NCI-H69 (cell line): Measurements from ENCODE around the gene ZNF408.
"Not testable (repeated sequence)": the region's sequence is repeated elsewhere in the genome, so short reads cannot be mapped to it uniquely, and the experiment has no call there.

Experiments used
- DNase-seq: peaks from one replicate; lab custom pipeline; 2025; lab: John Stamatoyannopoulos, UW

The ZNF408 gene

DNA sequence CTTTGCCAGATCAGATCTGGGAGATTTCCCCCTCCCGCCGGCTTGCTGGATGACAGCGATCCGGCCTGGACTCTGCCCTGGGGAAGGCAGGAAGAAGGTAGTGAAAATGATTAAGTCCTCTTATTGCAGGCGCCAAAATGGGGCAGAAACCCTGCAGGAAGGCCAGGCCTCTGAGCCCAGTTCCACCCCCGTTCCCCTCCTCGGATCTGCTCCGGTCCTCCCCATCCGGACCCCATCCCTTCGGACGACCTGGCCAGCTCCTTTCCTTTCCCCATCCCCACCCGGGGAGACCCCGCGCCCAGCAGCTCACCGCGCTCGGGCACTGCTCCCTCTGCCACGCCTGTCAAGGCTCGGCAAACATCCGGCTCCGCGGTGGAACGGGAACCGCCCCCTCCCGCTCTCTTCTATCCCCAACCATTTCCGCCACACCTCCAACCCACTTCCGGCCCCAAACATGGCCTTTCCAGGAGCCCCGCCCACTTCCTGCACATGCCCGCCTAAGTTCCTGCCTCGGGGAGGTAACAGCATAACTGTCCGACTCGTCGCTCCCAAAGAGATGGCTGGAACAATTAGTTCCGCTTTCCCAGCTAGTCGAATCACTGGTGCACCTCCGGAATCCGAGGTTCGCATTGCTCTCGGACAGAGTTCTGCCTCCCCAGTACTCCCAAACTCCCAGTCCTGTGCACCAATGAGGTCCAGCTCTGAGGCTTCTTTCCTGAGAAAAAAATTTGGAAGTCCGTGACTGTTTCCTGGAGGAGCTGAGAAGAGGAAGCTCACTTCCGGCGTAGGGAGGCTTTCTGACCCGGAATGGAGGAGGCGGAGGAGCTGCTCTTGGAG, at the start of gene ZNF408, which contains the start of gene ARHGAP1:
Gene ZNF408 (plus strand): TSS at position 791 of the 837 bp plus-strand sequence. CDS start 17 bp downstream, at position 808.
Gene ARHGAP1 (minus strand): TSS at position 379 of the 837 bp plus-strand sequence. CDS start 4,512 bp downstream, outside the sequence.
- peak; percentile 100 for DNase-seq

DNA sequence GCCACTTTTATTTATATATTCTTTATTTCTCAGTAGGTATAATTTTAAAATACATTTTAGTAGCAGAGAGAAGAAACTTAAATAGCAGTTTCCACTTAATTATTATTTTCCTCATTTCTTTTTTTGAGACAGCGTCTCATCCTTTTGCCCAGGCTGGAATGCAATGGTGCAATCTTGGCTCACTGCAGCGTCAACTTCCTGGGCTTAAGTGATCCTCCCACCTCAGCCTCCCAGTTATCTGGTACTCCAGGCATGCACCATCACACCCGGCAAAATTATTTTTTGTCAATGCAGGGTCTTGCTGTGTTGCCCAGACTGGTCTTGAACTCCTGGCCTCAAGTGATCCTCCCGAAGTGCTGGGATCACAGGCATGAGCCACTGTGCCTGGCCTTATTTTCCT, 45.2 kb upstream of the ZNF408 start:
- DNase-seq = no peak

DNA sequence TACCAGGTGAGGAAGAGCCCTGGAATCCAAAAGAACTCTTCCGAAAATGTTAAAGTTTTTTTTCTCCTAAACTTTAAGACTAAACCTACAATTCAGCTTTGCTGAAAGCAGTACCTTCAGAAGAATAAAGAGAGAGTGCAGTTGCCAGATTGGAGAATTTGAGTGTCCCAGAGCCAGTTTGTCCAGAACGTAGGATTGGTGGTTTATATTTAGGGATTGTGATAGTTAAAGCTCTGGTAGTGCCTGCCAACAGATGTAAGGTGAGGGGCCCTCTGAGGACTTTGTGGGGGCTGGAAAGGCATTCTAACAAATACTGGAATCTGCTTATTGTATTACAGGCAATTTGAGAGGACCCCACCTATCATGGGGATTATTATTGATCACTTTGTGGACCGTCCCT, 43.6 kb upstream of the ZNF408 start:
- no peak for DNase-seq

DNA sequence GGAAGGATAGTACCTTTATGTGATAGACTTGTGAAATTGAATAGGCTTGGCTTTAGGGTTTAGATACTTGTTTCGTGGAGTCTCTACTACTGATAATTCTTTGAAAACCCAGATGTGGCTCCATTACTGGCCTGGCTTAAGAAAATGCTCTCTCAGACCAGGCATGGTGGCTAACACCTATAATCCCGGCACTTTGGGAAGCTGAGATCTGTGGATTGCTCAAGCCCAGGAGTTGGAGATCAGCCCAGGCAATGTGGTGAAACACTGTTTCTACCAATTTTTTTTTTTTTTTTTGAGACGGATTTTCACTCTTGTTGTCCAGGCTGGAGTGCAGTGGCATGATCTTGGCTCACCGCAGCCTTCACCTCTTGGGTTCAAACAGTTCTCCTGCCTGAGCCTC, 42.6 kb upstream of the ZNF408 start:
- no peak for DNase-seq

DNA sequence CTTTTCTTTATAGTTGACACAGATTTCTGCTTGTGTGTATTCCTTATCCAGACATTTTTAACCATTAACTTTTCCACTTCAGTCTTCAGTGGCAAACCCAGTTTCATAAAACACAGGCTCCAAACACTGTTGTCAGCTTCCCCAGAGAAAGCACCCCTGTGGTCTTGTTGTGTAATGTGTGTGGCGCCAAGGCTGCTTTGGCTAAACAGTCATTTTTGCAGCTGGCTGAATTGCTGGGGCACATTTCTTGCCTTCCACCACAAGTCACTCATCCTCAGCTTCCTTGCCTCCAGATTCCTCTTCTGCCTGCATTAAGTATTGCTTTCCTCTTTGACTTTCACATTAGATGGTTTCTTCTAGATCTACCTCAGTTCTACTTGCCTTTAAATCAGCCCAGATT, 40.9 kb upstream of the ZNF408 start:
- no peak for DNase-seq

DNA sequence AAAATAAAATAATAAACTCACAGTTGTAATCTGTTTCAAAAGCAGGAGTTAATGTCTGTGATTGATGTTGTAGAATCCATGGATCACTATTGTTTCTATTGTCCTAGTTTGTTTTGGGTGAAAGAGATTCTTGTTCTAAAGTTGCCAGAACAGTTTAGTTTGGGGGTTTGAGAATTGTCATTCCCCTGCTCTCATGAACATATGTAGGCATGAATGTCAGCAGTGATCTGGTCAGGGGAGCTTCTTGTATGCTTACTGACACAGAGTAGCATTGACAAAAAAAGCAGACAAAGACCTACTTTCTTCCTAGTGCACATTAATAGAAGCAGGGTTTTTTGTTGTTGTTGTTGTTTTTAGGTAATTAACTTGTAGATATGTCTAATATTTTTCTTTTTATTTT, 39.0 kb upstream of the ZNF408 start:
- no peak for DNase-seq

DNA sequence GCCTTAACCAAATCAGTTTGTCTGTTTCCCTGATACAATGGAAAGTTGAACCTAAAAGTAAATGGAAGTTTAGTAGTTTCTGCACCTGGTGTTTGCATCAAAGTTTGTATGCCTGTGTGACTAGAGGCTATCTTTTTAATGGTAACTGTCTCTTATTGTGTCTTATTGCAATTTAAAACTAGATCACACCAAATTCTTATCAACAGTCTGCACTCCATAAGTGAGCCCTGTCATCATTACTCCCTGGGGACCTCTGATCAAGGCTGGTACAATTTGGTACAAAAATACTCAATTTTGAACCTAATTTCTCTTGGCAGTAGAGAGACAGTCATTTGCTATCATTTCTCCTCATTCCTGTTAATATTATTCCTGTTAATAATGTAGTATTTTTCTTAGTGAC, 38.5 kb upstream of the ZNF408 start:
- DNase-seq = no peak

DNA sequence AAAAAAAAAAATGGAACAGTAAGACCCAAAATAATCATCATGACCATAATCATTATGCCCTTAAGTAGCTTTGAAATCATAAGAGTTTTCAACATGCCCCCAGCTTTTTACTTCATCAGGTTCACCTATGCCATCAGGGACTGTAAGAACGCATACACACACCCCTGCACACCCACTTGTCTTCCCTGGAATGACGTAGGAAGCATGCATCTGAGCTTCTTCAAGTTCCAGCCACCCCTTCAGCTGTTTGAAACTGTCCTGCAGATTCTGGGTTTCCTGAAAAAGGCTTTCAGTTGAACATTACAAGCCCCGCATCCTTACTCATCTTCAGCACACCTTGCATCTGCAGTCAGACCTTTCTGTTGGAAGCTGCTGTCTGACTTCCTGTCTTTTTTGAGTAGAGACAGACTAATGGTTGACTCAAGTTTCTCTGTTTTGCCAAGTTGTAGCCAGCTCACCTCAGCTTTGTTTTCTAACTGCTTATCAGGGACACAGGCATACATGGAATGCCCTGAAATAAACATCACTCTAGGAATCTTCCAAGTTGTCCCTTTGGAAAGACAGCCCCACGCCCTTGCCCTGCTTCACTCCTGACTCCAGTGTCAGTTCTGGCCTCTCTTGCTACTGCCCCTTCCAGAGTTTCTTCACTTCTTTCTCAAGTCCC, 37.4 kb upstream of the ZNF408 start:
- DNase-seq = no peak

DNA sequence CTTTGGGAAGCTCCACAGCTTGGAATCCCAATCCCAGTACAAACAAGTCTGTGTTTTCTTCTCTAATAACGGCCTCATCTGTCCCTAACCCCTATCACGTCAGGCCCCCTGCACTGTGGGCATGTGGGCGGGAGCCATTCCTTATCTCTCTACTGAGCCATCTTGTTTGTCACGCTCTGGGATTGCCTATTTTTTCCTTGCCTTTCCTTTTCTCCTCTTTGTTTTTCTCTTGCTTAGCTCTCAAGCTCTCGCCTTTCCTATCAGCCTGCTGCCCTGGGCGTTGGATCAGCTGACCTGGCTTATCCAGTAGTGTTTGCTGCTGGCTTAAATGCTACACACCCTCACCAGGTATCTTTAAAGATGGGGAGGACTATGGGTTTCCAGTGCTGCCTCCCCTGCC, 36.2 kb upstream of the ZNF408 start:
- no peak for DNase-seq

DNA sequence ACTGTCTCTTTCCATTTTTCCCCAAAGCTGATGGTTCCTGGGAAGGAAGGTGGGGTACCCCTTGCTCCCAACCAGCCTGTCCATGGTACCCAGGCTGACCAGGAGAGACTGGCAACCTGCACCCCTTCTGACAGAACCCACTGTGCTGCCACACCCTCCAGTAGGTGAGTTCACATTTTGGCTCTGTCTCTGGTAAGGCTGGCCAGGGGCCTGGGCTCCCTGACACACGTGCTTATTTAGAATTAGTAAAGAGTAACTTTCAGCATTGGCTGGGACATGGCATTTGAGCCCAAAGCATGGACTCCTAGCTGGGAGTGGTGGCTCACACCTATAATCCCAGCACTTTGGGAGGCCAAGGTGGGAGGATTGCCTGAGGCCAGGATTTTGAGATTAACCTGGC, 35.5 kb upstream of the ZNF408 start:
- no peak for DNase-seq

DNA sequence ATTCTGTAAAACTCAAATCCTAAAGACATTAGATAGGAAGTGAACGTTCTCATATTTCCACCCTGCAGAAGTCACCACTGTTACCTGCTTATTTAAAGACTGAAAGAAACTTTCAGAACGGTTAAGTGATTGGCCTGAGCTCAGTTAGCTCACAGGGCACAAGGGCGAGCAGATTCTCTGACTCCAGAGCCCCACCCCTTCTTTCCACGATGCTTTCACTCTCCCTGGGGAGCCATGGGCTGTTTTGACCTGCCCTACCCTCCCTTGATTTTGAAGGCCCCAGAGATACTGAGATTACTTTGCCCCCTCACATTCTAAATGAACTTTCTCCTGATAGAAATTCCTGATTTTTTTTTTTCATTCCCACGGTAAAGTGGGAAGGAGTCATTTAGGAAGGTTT, 34.3 kb upstream of the ZNF408 start:
- DNase-seq = no peak

DNA sequence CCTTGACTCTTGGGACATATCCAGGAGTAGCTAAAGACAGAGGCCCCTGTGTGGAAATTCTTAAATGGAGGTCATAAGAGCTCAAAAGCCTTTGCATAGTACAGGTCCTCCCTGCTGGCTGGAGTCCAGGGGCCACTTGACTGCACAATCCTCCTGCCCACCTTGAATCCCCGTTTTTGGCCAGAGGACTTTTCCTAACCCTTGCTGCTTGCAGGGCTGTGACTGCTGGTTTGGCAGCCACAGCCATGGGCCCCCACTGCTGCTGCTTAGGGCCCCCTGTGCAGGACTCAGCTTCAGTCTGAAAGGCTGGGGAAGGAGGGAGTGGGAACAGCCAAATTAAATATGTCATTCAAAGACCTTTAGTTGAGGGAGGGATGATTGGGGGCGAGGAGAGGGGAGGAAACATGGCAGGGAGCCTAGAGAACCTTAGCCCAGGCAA, 33.8 kb upstream of the ZNF408 start:
- no peak for DNase-seq

DNA sequence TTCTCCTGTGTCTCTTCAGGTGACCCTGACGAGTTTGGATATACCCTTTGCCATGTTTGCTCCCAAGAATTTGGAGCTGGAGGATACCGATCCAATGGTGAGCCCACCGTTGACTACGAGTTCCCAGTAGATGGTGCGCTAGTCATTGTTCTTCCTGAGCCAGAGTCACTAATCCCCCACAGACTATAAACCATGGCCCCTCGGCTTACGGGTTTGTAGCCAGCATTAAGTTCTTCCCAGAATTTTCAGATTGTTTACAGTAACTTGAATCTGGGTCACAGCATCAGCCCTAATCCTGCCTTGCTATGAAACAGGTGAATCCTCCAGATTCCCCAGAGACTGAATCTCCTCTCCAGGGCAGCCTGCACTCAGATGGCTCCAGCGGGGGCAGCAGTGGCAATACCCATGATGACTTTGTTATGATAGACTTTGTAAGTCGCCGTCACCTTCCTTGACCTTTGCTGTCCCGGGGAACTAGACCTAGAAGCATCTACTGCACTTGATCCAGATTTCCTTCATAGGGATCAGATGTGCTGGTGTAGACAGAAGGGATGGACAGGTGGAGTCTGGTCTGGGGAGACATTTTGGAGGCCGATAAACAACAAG, 32.2 kb upstream of the ZNF408 start:
- no peak for DNase-seq

DNA sequence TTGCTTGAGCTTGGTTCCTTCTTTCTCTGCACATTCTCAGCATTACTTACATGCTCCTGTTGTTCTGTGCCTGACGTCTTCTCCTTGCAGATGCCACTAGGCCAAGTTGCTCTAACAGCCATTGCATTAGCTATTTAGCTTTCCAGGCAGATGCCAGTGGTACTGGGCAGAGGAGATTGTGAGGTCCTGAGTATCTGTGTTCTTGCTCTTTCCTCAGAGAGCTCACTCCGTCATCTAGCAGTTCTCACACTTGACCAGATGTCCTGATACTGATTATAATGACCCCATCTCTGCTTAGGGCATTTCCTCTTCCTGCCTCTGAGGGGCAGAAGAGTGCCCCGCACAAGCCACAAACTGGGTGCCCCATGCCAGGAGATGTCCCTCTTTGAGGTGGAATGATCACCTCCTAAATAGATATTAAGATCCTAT, 31.1 kb upstream of the ZNF408 start:
- peak; percentile 55 for DNase-seq

DNA sequence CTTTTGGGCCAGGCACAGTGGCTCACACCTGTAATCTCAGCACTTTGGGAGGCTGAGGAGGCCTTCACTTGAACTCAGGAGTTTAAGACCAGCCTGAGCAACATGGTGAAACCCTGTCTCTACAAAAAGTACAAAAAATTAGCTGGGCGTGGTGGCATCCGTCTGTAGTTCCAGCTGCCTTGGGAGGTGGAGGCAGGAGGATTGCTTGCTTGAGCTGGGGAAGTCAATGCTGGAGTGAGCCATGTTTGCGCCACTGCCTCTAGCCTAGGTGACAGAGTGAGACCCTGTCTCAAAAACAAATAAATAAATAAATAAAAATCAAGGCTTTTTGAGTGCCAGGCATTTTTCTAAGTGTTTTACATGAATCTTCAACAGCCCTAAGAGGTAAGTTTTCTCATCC, 30.3 kb upstream of the ZNF408 start:
- DNase-seq = not testable (repeated sequence)

DNA sequence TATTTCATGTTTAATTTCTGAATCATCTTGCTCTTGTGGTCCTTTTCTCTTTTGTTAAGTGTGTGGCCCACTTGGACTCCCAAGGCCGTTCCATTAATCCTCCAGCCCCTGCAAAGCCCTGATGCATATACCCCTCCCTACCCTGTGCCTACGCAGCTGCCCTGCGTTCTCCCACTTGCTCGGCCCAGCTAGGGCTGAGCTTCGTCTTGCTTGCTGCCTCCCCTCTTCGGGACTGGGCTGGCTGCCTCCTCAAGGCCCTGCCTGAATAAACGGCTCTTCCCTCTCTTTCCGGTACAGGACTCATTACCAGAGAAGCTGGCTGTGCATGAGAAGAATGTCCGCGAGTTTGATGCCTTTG, 28.9 kb upstream of the ZNF408 start:
- no peak for DNase-seq

DNA sequence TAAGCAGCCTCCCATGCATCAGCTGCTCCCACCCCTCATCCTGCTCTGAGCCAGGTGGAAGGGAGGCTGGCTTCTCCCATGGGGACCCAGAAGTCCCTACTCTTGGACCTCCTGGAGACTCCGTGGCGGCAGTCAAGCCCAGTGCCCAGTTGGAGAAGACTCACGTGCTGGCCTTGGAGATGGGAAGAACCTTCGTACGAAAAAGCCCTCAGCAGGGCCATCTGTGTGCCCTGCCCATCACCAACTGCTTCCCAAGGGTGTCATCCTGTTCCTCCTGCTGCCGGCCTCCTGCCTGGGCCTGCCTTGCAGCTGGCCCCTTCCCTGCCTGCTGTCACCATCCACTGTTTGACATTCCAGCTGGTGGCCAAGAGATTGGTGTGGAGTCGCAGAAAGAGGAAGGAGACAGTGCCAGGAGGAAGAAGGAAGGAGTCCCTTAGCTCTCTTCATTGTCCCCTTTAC, 28.4 kb upstream of the ZNF408 start:
- DNase-seq = no peak

DNA sequence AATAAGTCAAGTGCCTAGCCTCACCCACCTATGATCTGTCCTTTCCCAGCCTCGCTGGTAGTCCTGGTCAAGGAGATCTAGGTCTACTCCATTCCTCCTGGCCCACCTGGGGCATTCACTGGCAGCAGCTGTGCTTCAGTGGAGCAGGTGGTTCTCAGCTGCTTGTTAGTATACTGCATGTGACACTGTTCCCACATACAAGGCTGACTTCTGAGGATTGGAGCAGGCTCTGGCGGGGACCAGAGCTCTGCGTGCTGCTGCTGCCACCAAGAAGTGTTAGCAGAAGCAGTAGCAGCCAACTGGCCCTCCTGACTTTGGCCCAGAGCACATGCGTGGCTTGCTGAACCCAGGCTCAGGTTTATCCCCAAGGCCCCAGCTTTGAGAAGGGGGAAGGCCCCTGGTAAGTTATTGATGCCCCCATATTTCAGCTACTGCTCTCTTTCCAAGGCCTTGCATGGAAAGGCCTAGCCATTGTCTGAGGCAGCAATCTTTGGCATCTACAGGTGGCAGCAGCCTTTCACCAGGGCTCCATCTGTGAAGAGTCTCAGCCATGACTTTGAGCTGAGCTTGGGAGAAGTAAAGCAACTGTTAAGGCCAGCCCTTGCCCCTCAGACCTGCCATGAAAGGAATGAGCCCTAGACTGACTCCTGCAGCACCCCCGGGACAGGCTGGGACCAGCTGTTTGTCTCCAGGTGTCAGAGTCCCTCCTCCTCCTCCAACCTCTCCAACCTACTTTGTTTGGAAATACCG, 26.9 kb upstream of the ZNF408 start:
- peak; percentile 50 for DNase-seq

DNA sequence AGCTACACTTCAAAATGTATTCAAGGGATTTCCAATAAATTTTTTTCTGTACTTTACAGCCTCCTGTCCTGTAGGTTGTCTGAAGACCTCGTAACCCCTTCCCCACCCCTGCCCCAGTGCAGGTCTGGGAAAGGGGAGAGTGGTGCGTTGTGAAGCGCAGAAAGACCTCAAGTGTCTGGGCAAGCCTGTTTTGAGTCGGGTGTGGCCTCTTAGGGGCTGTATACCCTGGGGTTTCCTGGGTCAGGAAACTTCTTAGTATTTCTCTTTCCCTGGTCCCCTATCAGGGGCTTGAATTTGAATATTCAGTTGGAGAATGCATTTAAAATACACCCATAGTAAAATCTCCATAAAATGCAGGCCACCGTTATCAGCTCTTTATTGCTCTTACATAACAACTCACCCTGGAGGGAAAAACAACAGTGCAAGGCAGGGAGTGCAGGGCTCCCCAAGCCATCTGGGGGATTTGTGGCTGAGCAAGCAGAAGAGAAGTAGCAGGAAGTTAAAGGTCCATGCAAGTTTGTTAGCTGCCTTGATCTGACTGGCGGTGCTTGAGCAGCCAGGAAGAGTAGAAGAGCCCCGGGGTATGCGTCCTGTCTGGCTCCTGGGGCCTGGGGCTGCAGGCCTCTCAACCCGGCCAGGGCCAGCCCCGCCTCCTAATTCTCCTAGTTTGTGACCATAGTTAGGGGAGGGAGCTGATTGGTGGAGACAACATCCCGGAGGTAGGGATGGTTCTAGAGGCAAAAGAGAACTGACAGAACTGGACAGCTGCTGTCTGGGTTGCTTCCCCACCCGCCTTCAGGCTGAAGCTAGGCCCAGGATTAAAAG, 26.2 kb upstream of the ZNF408 start:
- peak; percentile 84 for DNase-seq

DNA sequence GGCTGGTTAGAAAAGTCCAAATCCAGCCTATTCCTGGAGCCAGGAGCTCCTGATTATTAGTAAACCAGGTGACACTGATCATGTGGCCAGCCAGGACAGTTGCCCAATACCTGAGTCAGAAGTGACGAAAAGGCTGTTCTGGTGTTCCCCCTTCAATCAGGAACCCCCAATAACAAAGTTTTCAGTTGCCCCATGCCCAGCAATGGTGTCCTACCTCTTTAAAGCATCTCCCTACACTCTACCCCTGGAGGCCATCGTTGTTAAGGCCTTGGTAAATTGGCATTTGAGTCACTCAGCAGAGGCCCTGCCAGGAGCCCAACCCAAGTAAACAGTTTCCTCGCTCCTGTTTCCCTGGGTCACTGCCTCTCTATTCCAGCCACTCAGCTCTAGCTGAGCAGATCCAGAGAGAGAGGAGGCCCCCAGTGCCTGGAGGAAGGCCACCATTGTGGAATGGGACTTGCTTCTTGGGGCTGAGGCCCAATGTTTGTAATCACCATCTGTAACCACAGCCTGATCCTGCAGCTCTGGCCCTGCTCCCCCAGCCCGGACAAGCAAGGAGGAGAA, 25.5 kb upstream of the ZNF408 start:
- peak; percentile 98 for DNase-seq

DNA sequence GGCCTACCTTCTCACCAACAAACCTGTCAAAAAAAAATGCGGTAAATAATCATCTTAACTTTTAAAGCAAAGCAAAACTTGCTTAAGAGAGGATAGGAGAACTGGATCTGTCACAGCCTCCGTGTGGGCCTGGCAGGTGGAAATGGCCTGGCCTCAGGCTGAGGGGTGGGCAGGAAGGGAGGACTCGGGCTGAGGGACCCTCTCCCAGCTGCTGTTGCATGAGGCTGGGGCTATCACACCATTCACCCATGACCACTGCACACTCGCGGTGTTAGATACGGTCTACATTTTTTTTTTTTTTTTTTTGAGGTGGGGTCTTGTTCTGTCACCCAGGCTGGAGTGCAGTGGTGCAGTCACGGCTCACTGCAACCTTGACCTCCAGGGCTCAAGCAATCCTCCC, 24.9 kb upstream of the ZNF408 start:
- DNase-seq = no peak
